BE2C (cell line): ENCODE measurements around the gene SNX32.

ENCODE experiments used
- DNase-seq: peaks from one replicate; pipeline ENCODE4 v3.0.0-alpha.2; 2020
- H3K27me3 ChIP-seq: fragments of 250-450 bp; sonication (Bioruptor Pico); 2 replicates; pipeline ENCODE4 v1.5.1; 2020; ENCODE audit warnings: mild to moderate bottlenecking
- H3K36me3 ChIP-seq: fragments of 250-450 bp; sonication (Bioruptor Pico); 2 replicates; pipeline ENCODE4 v1.5.1; 2020; ENCODE audit warnings: mild to moderate bottlenecking
- H3K4me1 ChIP-seq: fragments of 250-450 bp; sonication (Bioruptor Pico); 2 replicates; pipeline ENCODE4 v1.5.1; 2020
- H3K4me3 ChIP-seq: 2 replicates; pipeline ENCODE4 v1.5.1; 2011; ENCODE audit warnings: low read depth, low read length
- H3K9me3 ChIP-seq: fragments of 250-450 bp; sonication (Bioruptor Pico); 2 replicates; pipeline ENCODE4 v1.5.1; 2020
- TF ChIP-seq, protein P1 (sequence below): IDR thresholded peaks from 2 replicates; pipeline ENCODE4 v1.5.1; 2012; ENCODE audit warnings: mild to moderate bottlenecking, low read depth, low read length

The SNX32 gene

DNA sequence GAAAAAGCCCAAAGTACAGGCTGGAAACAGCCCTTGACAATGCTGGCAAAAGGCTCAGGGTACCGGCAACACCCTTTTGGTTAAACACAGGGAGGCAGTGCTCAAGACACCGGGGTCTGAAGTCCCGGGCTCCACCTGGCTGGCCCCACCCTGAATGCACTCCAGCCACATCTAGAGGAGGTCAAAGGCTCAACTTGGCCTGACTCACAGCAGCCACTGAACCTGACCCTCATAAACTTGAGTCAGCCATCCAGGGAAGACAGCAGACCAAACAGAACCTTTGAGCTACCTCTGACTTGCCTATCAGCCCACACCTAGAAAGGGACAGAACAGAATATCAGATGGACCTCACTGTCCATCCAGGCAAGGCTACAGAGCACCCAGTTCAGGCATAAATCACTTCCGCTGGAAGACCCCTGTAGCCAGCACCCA is 20.4 kb downstream of the SNX32 start:
- no peak for DNase-seq
- Histone ChIP-seq H3K27me3 (no peaks in the 10 kb centered on the region), H3K4me1 (no peaks in the 10 kb centered on the region), H3K9me3 (no peaks in the 10 kb centered on the region), H3K4me3 (no peak overlapping the region), H3K36me3 (peaks cover 55% of the 10 kb centered on the region)
- TF ChIP-seq, protein P1, sequence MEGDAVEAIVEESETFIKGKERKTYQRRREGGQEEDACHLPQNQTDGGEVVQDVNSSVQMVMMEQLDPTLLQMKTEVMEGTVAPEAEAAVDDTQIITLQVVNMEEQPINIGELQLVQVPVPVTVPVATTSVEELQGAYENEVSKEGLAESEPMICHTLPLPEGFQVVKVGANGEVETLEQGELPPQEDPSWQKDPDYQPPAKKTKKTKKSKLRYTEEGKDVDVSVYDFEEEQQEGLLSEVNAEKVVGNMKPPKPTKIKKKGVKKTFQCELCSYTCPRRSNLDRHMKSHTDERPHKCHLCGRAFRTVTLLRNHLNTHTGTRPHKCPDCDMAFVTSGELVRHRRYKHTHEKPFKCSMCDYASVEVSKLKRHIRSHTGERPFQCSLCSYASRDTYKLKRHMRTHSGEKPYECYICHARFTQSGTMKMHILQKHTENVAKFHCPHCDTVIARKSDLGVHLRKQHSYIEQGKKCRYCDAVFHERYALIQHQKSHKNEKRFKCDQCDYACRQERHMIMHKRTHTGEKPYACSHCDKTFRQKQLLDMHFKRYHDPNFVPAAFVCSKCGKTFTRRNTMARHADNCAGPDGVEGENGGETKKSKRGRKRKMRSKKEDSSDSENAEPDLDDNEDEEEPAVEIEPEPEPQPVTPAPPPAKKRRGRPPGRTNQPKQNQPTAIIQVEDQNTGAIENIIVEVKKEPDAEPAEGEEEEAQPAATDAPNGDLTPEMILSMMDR: no peak

DNA sequence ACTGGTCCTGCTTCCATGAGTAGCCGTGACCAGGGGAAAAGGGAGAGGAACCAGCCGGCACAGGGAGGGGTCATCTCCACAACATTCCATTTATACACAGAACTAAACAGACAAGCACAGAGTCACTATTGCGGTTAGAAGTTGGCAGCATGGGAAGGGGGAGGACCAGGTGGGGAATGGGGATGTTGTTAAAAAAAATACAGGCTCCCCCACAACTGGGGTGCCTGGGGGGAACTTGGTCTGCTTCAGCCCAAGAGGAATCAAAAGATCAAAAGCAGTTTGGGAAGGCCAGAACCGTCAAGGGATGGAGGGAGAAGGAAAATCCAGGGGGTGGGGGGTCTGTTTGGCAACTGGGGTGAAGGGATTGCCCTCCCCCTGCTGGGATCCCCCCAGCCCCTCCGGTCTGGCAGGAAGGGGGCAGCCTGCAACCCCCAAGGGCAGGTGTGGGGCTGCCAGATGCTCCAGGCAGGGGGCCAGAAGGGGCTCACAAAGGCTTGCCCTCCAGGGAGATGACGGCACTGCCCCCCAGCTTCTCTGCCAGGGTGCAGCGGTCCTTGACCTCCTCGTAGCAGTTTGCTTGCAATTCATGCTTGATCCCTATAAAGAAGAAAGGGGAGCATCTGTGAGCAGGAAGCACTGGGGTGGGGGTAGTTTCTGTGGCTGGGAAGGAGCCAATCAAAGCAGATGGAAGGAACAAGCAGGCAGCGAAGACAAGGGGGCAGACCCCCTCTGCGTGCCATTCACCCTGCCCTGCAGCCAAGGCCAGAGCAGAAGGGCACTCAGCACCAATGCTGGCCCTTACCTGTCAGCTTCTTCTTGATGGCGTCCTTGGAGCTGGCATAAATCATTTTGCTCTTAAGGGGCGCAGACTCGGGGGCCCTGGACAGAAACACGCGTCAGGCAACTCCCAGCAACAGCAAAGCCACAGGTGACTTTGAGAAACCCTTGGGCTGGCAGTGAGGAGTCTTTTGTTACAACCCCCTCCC is 21.4 kb downstream of the SNX32 start:
- no peak for DNase-seq
- no peaks in the 10 kb centered on the region for H3K4me1 ChIP-seq
- H3K4me3 ChIP-seq: no peak overlapping the region
- H3K9me3 ChIP-seq: no peaks in the 10 kb centered on the region
- H3K36me3 ChIP-seq: peaks cover 55% of the 10 kb centered on the region
- H3K27me3 ChIP-seq: no peaks in the 10 kb centered on the region
- TF ChIP-seq, protein P1: no peak

DNA sequence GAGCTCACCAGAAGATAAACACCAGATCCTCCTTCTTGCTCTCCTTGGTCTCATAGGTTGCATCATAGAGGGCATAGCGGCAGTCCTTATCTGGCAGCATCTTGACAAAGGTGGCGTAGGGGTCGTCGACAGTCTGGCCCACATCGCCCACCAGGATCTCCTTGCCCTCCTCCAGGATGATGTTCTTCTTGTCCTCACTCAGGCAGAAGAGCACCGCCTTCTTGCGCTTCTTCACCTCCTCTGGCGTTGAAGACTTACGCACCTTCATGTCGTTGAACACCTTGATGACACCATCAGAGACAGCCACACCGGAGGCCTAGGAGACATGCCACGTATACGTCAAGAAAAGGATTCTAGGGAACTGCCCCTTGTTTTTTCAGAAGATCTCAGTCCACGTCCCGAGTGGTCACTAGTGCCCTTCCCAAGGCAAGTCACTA is 22.2 kb downstream of the SNX32 start:
- no peak for DNase-seq
- H3K4me3 ChIP-seq: peak overlapping the region; percentile 89
- H3K27me3 ChIP-seq: no peaks in the 10 kb centered on the region
- H3K9me3 ChIP-seq: no peaks in the 10 kb centered on the region
- H3K36me3 ChIP-seq: peaks cover 55% of the 10 kb centered on the region
- TF ChIP-seq, protein P1: no peak
- H3K4me1 ChIP-seq: no peaks in the 10 kb centered on the region

DNA sequence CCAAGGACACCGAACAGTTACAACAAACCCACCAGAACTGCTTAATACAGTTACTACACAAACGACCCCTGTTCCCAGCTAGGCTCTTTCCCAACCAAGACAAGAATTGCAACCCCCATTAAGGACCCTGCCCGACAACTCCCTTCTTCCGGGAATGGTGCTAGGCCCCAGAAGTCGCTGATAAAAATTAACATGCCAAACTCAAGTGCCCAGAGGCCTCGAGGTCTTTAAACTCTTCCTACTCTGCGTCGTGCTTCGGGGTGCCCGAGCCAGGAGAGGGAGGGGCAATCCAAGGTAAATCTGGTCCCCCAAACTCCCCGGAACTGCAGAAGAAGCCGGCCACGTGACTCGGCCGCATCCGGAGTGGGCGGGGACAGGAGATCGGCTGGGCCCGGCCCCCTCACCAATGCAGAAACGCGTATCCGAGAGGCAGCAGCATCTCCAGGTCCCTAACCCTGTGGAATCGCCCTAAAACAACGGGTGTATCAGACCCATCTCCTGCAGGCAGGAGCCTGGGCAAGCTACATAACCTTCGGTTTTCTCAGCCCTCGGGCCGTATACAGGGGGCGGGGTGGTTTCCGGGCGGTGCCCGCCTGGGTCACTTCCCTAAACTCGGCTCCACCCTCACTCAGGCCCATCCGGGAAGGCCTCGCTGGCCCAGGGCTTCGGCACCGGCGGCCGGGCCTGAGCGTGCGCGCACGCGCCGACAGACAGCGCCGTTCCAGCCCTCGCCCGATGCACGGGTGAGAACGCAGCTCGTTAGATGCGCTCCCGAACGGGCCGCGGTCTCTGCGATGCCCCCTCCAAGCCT is 23.1 kb downstream of the SNX32 start:
- no peaks in the 10 kb centered on the region for H3K9me3 ChIP-seq
- TF ChIP-seq, protein P1: no peak
- peak overlapping the region; percentile 89 for H3K4me3 ChIP-seq
- H3K4me1 ChIP-seq: no peaks in the 10 kb centered on the region
- no peaks in the 10 kb centered on the region for H3K27me3 ChIP-seq
- H3K36me3 ChIP-seq: peaks cover 51% of the 10 kb centered on the region
- DNase-seq: peak; percentile 78

DNA sequence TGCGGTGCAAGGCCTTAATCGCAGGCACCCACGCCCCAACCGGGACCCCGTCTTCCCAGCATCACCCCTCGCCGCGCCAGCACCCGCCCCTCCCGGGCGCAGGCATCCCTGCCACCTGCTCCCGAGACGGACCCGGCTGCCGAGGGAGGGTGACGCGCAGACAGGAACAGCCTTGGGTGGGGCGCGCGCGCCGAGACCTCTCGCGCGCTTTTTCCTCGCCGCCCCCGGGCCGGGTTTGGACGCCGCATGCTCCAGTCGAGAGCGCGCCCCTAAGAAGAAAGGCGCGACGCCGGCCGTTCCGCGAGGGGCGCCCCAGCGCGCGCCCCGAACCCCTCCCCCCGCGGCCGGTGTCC is 23.7 kb downstream of the SNX32 start:
- no peaks in the 10 kb centered on the region for H3K4me1 ChIP-seq
- H3K27me3 ChIP-seq: no peaks in the 10 kb centered on the region
- TF ChIP-seq, protein P1: no peak
- peaks cover 50% of the 10 kb centered on the region for H3K36me3 ChIP-seq
- no peak for DNase-seq
- H3K4me3 ChIP-seq: peak overlapping the region; percentile 89
- no peaks in the 10 kb centered on the region for H3K9me3 ChIP-seq
